ENCODE measurements around the gene STAT2. TPM values are rescaled to one million over a fixed set of nuclear protein-coding genes. Genes with fewer than 3 reads are reported as not detected.
A peak's percentile ranks its signal among the peaks of the same experiment; 100 is the strongest.

STAT2 gene
- total and polyA plus RNA-seq, 2 of the 4 experiments (the other 2 are of a cell fraction) = 99.3 to 182 TPM

DNA sequence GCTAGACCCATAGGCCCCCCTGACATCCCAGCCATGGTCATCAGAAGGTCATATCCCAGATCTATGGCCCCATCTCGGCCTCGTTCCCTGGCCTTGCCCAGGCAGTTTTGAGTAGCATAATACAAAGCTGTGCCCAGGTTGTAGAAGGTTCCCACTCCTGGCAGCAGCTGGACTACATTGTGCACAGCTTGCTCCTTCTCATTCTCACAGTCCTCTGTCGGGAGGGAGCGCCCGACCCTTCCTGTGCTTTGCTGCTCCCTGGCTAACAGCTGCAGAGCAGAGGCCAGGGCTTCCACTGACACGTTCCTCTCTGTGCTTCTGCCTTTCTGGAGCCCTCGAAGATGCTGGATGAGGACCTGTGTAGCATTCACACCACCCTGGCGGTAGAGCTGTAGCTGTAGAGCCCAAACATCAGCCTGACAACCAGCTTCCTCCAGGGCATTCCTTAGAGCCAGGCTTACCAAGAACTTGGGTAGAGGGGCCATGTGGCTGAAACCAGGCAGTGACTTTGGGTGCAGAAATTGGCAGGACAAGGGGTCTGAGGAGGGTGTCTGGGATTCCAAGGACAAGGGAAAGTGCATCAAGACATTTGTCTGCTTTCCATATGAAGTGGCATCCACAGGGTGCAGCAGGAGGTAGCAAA lies 1.7 kb upstream of the STAT2 start:
- Histone ChIP-seq H3K27ac (ENCODE audit: insufficient read depth, low read length) (no peak overlapping the region), H3K23ac (ENCODE audit: low read depth, low read length) (no peak overlapping the region), H2BK20ac (ENCODE audit: low read depth, low read length) (no peak overlapping the region), H3K4me2 (ENCODE audit: low read depth, low read length) (no peak overlapping the region), H3K9me1 (ENCODE audit: insufficient read depth, low read length) (0 out of 2 replicates have a peak, but pooled peaks cover 3% of the 10 kb centered on the region), H3K4ac (ENCODE audit: low read depth, low read length) (no peak overlapping the region), H3K27me3 (ENCODE audit: control insufficient read depth, insufficient read depth, low read length) (no peaks in the 10 kb centered on the region), H2AFZ (replicated peaks; ENCODE audit: low read length, poor library complexity) (peak overlapping the region; percentile 23), H3K18ac (ENCODE audit: low read depth, low read length) (no peak overlapping the region), H2BK15ac (ENCODE audit: low read depth, low read length) (no peak overlapping the region), H3K36me3 (ENCODE audit: control insufficient read depth, insufficient read depth, low read length) (peaks cover 1% of the 10 kb centered on the region; the same call in 1 of the 2 replicates), H3K56ac (ENCODE audit: extremely low read depth, insufficient read depth, low read length) (no peak overlapping the region), H3K4me3 (ENCODE audit: insufficient read depth, low read depth, low read length) (no peak overlapping the region), H4K8ac (ENCODE audit: low read depth in 2 of 2, low read length in 2 of 2) (peak overlapping the region in 1 of 2 experiments; percentile 39; a peak in 2 of 4 replicates), H2AK5ac (ENCODE audit: low read depth, low read length) (no peak overlapping the region), H3K9ac (ENCODE audit: low read depth, low read length) (no peak overlapping the region), H4K5ac (ENCODE audit: low read depth, low read length) (peak overlapping the region; percentile 28; the same call in 1 of the 2 replicates), H2AK9ac (replicated peaks; ENCODE audit: low read depth, low read length, poor library complexity) (peak overlapping the region; percentile 8), H3K9me3 (ENCODE audit: control insufficient read depth, insufficient read depth, low read length) (no peaks in the 10 kb centered on the region), H2BK120ac (ENCODE audit: low read depth, low read length) (no peak overlapping the region), H3K79me1 (ENCODE audit: low read depth in 1 of 2, low read length in 2 of 2) (peaks cover 3 to 27% of the 10 kb centered on the region in 2 experiments; a peak in 3 of 4 replicates), H3K14ac (replicated peaks; ENCODE audit: low read depth, low read length) (no peak overlapping the region), H3K4me1 (ENCODE audit: control insufficient read depth, insufficient read depth, low read length) (no peaks in the 10 kb centered on the region), H2BK5ac (ENCODE audit: low read depth, low read length, poor library complexity, severe bottlenecking) (no peak overlapping the region), H4K20me1 (ENCODE audit: insufficient read depth, low read length) (peaks cover 13% of the 10 kb centered on the region; the same call in 1 of the 2 replicates), H4K91ac (ENCODE audit: insufficient read depth, low read depth, low read length) (no peak overlapping the region)
- ATAC-seq (ENCODE audit: low read depth) (no peak), DNase-seq (no peak)
- CTCF ChIA-PET = no interaction called here
- intact Hi-C loops (cut with micrococcal nuclease) = no loop called here
- POLR2A ChIA-PET (ENCODE audit: unreplicated experiment) = no interaction called here
- in situ Hi-C loops (cut with MboI; ENCODE audit: low sequenced_read_pairs) = no loop called here
- 38% methylated on average over 4 of the region's 8 CpGs; no CpG with 5 or more reads in 1 of the 2 experiments for WGBS, 2 experiments (ENCODE audit: extremely low coverage in 2 of 2, insufficient read length in 1 of 2)
- TF ChIP-seq, protein P1, sequence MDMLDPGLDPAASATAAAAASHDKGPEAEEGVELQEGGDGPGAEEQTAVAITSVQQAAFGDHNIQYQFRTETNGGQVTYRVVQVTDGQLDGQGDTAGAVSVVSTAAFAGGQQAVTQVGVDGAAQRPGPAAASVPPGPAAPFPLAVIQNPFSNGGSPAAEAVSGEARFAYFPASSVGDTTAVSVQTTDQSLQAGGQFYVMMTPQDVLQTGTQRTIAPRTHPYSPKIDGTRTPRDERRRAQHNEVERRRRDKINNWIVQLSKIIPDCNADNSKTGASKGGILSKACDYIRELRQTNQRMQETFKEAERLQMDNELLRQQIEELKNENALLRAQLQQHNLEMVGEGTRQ (IDR thresholded peaks at IDR 0.05; ENCODE audit: low read depth, low read length) = no peak
- no peak for TF ChIP-seq SMC3 (IDR thresholded peaks at IDR 0.05; ENCODE audit: low read depth, low read length)
- TF ChIP-seq NFE2L2 (IDR thresholded peaks at IDR 0.05; ENCODE audit: low read depth, low read length) = no peak
- no peak for TF ChIP-seq FOS (IDR thresholded peaks at IDR 0.05; ENCODE audit: low read depth, low read length)
- no peak for TF ChIP-seq CHD1 (IDR thresholded peaks at IDR 0.05; ENCODE audit: low read depth, low read length)
- no peak for TF ChIP-seq CEBPB (IDR thresholded peaks at IDR 0.05; ENCODE audit: low read depth, low read length)
- no peak for TF ChIP-seq POLR2A (IDR thresholded peaks at IDR 0.05; ENCODE audit: low read depth, low read length)
- no peak for TF ChIP-seq ELK1 (IDR thresholded peaks at IDR 0.05; ENCODE audit: borderline replicate concordance, low read depth, low read length)
- TF ChIP-seq RAD21 (IDR thresholded peaks at IDR 0.05; ENCODE audit: low read length) = no peak
- TF ChIP-seq MXI1 (IDR thresholded peaks at IDR 0.05; ENCODE audit: borderline replicate concordance, low read depth, low read length) = no peak
- no peak for TF ChIP-seq MAZ (IDR thresholded peaks at IDR 0.05; ENCODE audit: borderline replicate concordance, low read depth, low read length)
- no peak for TF ChIP-seq RFX5 (IDR thresholded peaks at IDR 0.05; ENCODE audit: low read depth, low read length)
- TF ChIP-seq MAFK (IDR thresholded peaks at IDR 0.05; ENCODE audit: low read depth, low read length) = no peak
- TF ChIP-seq, protein P2, sequence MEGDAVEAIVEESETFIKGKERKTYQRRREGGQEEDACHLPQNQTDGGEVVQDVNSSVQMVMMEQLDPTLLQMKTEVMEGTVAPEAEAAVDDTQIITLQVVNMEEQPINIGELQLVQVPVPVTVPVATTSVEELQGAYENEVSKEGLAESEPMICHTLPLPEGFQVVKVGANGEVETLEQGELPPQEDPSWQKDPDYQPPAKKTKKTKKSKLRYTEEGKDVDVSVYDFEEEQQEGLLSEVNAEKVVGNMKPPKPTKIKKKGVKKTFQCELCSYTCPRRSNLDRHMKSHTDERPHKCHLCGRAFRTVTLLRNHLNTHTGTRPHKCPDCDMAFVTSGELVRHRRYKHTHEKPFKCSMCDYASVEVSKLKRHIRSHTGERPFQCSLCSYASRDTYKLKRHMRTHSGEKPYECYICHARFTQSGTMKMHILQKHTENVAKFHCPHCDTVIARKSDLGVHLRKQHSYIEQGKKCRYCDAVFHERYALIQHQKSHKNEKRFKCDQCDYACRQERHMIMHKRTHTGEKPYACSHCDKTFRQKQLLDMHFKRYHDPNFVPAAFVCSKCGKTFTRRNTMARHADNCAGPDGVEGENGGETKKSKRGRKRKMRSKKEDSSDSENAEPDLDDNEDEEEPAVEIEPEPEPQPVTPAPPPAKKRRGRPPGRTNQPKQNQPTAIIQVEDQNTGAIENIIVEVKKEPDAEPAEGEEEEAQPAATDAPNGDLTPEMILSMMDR (conservative IDR thresholded peaks at IDR 0.05; ENCODE audit: low read depth, low read length) = no peak
- no peak for TF ChIP-seq BHLHE40 (IDR thresholded peaks at IDR 0.05; ENCODE audit: low read depth, low read length)
- no peak for TF ChIP-seq RCOR1 (IDR thresholded peaks at IDR 0.05; ENCODE audit: insufficient replicate concordance, low read length)
- dilution Hi-C loops (cut with HindIII; ENCODE audit: low sequenced_read_pairs, unreplicated experiment) = no loop called here
- BruUV-seq (replicated peaks) = no TSS peak

Measured in IMR-90 (cell line).